ENCODE data around the gene ZNF426.
"Not testable (repeated sequence)": the region's sequence is repeated elsewhere in the genome, so short reads cannot be mapped to it uniquely, and the experiment has no call there.

ZNF426 gene

DNA sequence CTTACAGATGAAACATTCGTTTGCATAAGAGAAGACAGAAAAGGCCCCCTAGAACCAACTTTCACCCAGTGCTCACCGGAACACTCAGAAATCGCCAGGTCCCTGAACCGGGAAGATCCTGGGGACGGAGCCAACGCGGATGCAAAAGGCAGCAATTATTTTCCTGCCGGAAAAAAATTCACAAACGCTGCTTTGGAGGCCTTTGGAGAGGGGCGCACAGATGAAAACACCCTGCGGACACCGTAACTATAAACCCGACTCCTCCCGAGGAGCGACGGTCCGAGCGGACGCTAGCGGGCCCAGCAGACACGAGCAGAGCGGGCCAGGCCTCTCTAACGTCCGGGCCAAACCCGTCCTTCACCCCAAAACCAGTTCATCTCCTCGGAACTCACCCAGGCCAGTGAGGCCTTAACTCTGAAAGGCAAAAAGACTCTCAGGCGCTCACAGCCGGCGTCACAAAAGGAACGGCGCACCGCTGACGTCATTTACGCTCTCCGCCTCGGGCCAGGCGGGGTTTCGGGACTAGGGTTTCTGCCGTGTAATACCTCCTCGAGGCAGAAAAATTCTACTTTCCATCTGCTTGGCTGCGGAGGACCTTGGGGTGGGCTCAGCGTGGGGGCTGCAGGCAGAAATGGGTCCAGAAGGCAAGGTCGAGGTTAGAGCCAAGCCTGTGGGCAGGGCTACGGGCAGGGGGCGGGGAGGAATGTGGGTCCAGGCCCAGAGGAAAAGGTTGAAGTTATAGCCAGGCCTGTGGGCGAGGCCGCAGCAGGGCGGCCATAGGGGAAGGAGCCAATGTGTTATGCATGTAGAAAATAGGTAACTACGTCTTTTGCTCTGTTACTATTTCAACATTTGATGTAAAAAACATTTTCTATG is at the start of gene ZNF426:
Gene ZNF426 (minus strand): TSS at position 463 of the 876 bp plus-strand sequence. CDS start 2,413 bp downstream, outside the sequence.
- DNase-seq, result peak; percentile 98

- peak; percentile 85 for DNase-seq
These were observed 48.3 kb upstream of the ZNF426 start for GRCh38 chr19:9586764-9587163.

GRCh38 chr19:9584073-9584833 is 45.8 kb upstream of the ZNF426 start, which contains the start of gene ZNF121:
Gene ZNF121, minus strand, starts transcription at chr19:9584504. Its CDS starts 16,407 bp downstream, at chr19:9568097.
- DNase-seq, result peak; percentile 97

DNA sequence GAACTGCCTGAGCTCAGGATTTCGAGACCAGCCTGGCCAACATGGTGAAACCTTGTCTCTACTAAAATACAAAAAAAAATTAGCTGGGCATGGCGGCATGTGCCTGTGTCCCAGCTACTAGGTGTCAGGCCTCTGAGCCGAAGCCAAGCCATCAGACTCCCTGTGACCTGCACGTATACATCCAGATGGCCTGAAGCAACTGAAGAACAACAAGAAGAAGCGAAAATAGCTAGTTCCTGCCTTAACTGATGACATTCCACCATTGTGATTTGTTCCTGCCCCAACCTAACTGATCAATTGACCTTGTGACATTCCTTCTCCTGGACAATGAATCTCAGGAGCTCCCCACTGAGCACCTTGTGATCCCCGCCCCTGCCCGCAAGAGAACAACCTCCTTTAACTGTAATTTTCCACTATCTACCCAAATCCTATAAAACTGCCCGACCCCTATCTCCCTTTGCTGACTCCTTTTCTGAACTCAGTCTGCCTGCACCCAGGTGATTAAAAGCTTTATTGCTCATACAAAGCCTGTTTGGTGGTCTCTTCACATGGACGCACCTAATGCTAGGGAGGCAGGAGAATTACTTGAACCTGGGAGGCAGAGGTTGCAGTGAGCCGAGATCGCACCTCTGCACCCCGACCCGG is 43.8 kb upstream of the ZNF426 start:
- DNase-seq, result not testable (repeated sequence)

DNA sequence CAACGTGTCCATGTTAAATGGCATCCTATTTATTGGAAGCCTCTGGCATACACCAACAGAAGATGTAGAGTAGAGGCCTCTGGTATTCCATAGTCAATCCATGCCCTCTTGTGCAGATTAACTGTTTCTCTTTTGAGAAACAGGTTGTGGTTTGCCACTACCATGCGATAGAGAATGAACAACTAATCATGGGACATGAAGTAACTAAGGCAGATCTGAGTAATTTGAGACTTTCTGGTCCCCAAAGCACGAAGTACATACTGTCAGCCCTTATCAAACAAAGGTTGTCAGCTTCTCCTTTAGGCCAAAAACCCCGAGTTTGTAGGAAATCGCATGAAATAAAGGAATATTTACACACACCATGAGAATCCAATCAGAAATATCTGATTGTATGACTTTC is 42.3 kb upstream of the ZNF426 start:
- DNase-seq, result no peak

DNA sequence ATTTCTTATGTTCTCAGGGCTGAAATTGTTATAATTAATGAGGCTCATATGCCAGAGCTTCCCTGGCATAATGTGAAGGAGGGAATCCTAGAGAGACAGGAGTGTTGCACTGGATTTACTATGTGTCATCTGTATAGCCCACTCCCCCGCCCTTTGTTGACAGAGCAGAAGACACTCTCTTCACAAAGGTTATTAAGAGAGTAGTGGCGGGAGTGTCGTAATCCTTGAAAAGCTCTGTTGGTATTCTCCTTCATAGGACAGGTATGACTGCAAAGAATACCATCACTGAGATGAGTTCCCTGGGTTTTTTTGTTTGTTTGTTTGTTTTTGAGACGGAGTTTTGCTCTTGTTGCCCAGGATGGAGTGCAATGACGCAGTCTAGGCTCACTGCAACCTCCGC is 31.8 kb upstream of the ZNF426 start:
- DNase-seq, result no peak

DNA sequence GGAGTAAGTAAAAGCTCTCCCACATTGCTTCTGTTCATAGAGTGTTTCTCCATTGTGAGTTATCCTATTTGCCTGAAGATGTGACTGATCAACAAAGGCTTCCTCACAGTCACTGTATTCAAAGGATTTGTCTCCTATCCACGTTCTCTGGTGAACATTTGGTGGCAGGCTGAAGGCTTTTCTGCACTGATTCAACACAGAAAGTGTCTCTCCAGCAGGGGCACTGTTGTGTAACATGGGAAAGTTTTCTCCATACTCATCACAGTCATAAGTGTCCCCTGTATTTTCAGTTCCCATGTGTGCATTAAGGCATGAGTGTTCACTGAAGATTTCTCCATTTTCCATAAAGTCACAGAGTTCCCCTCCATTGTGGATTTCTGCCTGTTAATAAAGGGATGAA is 28.3 kb upstream of the ZNF426 start:
- DNase-seq, result no peak

- peak; percentile 20 for DNase-seq
These were observed 27.7 kb upstream of the ZNF426 start for GRCh38 chr19:9565900-9566705.

DNA sequence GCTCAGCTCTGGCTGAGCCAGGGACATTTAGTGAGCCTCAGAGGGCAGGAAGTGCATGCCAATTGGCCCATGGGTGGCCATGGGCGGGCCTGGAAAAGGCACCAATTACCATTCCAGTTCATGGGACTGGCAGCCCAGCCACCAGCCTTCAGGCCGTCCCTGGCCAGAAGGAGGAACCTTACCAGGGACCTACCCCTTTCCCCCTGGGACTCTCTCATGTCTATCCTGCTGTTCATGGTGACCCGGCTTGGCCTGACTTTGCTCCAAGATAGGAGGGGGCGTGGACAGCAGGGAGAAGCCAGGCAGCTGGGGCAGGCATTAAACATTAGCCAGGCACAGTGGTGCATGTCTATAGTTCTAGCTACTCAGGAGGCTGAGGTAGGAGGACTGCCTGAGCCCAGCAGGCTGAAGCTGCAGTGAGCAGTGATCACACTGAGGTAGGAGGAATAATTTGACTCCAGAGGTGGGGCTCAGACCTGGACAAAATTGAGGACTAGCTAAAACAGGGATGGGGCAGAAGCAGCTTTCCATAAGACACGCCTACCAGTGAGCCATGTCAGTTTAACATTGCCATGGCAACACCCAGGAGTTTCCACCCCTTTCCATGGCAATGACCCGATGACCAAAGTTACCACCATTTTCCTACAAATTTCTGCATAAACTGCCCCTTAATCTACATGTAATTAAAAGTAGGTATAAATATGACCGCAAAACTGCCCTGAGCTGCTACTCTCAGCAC is 14.3 kb upstream of the ZNF426 start:
- no peak for DNase-seq

GRCh38 chr19:9547870-9548269 is 9.4 kb upstream of the ZNF426 start:
- no peak for DNase-seq

DNA sequence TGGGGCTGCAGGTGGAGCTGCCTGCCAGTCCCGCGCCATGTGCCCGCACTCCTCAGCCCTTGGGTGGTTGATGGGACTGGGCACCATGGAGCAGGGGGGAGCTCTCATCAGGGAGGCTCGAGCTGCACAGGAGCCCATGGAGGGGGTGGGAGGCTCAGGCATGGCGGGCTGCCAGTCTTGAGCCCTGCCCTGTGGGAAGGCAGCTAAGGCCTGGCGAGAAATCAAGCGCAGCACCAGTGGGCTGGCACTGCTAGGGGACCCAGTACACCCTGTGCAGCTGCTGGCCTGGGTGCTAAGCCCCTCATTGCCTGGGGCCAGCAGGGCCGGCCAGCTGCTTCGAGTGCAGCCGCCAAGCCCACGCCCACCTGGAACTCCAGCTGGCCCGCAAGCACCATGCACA is 2.8 kb upstream of the ZNF426 start:
- DNase-seq, result not testable (repeated sequence)

- DNase-seq, result not testable (repeated sequence)
These were observed 1.5 kb upstream of the ZNF426 start for GRCh38 chr19:9539921-9540320.

GRCh38 chr19:9539201-9539600 is 756 bp upstream of the ZNF426 start:
- DNase-seq, result not testable (repeated sequence)

DNA sequence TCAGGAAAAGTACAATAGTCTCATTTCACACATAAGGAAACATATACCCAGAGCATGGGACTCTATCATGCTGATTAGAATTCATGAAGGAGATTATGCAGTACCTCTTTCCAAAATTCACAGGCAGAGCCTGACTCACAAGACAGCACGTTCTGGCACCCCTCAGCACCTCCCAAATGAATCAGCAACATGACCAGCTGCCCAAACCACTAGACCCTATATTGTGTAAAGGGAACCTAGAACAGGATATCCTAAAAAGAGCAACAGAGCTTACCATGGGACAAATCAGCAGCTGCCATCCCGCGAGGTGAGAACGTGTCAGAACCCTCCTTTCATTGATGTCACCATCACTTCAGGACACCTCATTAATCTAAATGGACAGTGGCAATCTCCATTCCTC is 2.5 kb downstream of the ZNF426 start:
- DNase-seq, result no peak

DNA sequence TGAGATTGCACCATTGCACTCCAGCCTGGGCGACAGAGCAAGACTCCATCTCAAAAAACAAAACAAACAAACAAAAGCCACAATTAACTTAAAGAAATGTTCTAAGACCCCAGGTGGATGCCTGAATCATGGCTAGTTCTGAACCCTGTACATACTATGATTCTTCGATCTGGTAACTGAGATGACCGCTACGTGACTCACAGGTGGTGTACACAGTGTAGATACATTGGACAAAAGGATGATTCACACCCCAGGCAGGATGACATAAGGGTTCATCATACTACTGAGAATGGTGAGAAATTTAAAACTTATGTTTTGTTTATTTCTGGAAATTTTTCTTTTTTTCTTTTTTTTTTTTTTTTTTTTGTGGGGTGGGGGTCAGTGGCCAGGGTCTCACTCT is 6.5 kb downstream of the ZNF426 start:
- no peak for DNase-seq

DNA sequence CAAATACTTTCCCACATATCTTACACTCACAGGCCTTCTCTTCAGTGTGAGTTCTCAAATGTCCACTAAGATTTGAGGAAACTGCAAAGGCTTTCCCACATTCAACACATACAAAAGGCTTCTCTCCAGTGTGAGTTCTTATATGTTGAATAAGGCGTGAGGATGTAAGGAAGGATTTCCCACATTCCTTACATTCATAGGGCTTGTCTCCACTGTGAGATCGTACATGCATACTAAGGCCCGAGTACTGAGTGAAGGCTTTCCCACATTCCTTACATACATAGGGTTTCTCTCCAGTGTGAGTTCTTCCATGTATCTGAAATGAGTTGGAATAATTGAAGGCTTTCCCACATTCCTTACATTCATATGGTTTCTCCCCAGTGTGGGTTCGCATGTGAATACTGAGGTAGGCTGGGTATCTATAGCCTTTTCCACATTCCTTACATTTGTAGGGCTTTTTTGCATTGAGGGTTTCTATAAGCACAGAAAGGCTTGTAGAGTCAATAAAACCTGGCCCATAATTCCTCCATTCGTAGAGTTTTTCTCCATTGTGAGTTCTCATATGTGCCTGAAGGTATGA is 9.6 kb downstream of the ZNF426 start:
- DNase-seq, result no peak

GRCh38 chr19:9523885-9524474 is 14.5 kb downstream of the ZNF426 start:
- no peak for DNase-seq

- no peak for DNase-seq
These were observed 31.2 kb downstream of the ZNF426 start for GRCh38 chr19:9507285-9507684.

- DNase-seq, result no peak
These were observed 37.6 kb downstream of the ZNF426 start for GRCh38 chr19:9500796-9501195.

GRCh38 chr19:9498183-9498902 is 40.1 kb downstream of the ZNF426 start, which contains the start of gene ZNF560:
Gene ZNF560, minus strand, starts transcription at chr19:9498616. Its CDS starts 23,303 bp downstream, at chr19:9475313.
- DNase-seq, result no peak

Measured in eye (tissue), 1 donor.